NCI-H510A treated with DMSO at 0.1 percent for 48 hours (cell line): ENCODE data around the gene PYGB.
A peak's percentile ranks its signal among the peaks of the same experiment; 100 is the strongest.

Experiments used
- DNase-seq: peaks from one replicate; lab custom pipeline; 2025; lab: John Stamatoyannopoulos, UW

The PYGB gene

GRCh38 chr20:25336561-25337422 is 88.9 kb downstream of the PYGB start:
- no peak for DNase-seq

- DNase-seq: peak; percentile 58
Observed at GRCh38 chr20:25338112-25339023, 90.5 kb downstream of the PYGB start.

GRCh38 chr20:25339608-25340007 is 91.7 kb downstream of the PYGB start:
- DNase-seq: peak; percentile 41

- no peak for DNase-seq
Observed at GRCh38 chr20:25340380-25340779, 92.5 kb downstream of the PYGB start.

- DNase-seq: peak; percentile 99
Observed at GRCh38 chr20:25341716-25342680, 94.1 kb downstream of the PYGB start.

- DNase-seq: no peak
Observed at GRCh38 chr20:25344634-25345033, 96.7 kb downstream of the PYGB start.

GRCh38 chr20:25345721-25346120 is 97.8 kb downstream of the PYGB start:
- DNase-seq: no peak

GRCh38 chr20:25346349-25346748 is 98.5 kb downstream of the PYGB start:
- no peak for DNase-seq
